Hematopoietic multipotent progenitor cell treated with erythropoietin and hydrocortisone succinate and interleukin-3 and kit ligand, for 15 days (in vitro differentiated cells): ENCODE data around the gene BCO2.

Experiments
- DNase-seq: peaks from one replicate; pipeline ENCODE4 v3.0.0-alpha.2; 2015; ENCODE audit warnings: low spot score

The BCO2 gene

DNA sequence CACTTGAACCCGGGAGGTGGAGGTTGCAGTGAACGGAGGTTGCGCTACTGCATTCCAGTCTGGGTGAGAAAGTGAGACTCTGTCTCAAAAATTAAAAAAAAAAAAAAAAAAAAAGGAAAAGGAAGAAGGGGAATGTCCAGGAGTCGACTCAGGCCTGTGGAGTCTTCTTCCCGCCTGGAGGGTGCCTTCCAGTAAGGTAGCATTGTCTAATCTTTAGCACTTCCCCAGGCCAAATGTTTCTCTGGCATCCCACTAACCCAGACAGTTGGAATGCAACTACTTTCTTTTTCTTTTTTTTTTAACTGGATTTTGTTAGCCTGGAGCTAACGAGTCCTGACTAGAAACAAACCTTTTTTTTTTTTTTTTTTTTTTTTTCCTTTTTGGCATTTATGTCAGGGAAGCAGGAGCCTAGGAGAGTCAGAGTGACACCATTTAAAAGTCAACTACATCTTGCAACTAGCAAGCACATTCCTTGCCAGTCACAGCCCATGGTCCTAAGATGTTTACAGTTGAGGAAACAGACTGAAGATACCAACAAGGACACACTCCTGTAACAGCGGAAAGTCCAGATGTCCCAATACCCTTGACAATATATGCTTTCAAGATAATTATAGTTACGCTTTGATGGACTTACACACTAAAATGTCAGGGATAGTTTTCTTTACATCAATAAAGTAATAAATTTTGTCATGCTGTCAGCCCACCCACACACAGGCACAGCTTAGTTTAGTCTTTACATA is 74.7 kb downstream of the BCO2 start:
- no peak for DNase-seq

DNA sequence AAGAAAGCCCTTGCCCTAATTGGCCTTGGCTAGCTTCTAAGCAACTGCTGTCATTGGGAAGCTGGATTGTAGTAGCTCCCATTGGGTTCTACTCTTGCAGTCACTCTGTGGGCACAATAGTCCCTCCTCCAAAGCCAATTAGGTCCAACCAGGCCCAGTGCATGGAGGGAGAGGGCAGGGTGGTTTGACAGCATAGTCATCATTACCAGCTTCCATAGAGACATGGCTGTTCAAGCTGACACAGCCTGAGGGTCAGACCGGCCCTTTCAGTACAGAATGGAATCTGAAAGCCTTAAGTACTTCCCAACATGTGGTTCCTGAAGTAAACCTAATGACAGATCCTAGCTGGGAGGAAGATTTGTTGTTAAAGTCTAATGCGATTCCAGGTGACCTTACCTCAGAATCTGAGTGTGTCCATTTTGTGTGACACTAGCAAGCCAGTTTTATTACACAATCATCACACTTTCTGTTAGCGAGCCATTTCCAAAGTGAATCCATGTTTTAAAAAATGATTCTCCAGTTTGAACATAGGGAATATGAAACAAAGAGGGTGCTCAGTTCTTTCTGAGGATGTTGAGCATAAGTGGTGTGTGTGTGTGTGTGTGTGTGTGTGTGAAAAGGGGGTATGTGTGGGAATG is 78.4 kb downstream of the BCO2 start:
- no peak for DNase-seq

DNA sequence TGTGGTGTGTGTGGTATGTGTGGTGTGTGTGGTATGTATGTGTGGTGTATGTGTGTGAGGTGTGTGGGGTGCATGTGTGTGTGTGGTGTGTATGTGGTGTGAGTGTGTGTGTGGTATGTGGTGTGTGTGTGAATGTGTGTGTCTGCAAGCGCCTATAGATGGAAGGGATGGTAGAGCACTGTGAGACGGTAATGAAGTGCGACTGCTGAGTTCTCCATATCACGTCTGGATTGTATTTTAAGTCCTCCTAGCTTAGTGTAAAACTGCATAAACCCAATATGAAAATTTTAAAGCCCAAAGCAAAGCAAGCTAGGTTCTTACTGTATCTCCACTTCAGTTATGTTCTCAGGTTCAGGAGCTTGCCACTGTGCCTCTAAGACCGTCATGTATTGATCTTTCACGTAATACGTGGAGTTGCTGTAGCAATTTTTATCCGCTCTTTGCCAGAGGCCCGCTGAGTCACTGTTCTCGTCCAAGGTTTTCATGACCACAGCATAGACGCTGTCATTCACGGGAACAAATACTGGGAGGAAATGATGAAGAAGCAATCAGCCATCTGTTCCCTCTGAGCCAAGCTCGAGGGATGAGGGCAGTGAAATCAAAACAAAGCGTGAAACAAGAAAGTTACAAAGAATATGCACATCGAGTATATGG is 79.9 kb downstream of the BCO2 start:
- DNase-seq: no peak

DNA sequence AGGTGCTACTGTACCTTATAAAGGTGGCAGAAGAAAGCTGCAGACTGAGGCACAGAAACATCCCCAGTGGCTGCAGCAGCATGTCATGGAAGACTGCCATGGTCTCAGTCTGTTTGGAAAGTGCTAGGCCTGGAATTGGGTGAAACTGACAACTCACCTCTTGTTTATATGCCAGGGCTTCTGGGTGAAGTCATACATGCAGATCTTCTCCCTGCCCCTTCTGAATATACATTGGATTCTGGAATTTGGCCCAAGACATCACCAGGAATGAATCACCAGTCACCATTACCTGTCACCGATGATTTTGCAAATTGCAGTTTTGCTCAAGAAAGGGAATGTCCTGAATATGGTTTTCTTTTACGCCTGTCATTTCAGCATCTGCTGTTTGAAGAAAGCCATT is 85.2 kb downstream of the BCO2 start, which contains the start of gene PLET1:
TSS of gene PLET1 (minus strand) at position 371 of the 400 bp plus-strand sequence. CDS start at position 100, 271 bp downstream.
- DNase-seq: no peak

DNA sequence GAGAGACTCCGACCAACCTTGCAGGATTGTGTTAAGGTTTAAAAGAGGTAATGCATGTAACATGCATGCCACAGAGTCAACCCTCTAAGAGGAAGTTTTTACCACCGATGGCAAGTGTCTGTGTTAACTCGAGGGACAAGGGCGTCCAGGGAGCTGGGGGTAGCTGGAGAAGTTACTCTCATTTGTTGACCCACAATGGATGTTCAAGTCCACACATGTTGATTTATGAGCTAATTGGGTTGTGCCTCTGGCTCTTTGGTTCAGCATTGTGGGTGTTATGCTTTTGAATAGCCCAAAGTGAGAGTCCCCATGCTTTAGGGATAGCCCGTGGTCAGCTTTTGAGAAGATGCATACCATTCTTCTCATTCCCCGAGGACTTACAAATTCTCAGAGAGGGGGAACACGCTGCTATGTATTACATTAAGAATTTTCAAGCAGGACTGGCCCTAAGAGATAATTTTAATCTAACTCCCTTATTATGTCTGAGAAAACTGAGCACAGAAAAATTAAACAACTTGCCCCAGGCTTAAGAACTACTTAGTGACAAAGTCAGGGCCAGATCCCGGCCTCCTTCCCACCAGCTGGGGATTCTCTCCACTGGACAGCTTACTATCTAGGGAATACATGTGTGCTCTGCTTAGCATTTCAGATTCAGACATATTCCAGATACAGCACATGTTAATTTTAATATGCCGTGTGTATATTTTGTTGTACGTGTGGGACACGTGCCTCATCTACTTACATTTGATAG is 90.5 kb downstream of the BCO2 start:
- DNase-seq: no peak

DNA sequence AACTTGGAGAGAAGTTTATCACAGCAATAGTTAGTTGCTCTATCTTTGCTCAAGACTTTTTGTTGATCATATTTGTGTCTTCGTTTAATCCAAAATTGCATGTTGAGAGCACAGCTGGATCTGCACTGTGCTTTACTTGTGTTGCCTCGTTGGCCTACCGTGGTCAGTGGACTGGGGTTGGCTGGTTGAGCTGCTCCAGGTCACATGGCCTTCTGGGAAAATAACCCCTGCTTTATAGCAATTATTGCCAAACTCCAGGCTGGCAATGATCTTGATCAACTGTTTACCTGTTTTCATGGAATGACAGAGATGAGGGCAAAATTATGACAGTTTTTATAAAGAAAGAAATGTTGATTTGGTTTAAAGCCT is 91.1 kb downstream of the BCO2 start:
- no peak for DNase-seq

DNA sequence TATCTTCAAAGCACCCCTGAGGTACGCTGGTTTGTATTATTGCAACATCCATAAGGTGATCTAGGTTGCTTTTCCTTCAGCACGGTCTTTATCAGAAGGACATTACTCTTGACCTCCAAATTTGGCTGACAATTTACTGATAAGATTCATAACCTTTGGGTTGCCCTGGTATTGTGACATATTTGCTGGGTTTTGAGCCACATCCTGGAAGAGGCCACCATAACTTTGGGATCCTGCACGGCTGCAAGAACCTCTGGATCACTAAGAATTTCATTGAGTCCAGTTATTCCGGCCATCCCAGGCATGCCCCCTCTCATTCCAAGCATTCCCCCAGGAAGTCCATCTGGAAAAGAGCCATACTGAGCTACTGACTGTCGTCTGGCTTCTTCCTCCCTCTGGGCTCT is 91.9 kb downstream of the BCO2 start:
- no peak for DNase-seq

DNA sequence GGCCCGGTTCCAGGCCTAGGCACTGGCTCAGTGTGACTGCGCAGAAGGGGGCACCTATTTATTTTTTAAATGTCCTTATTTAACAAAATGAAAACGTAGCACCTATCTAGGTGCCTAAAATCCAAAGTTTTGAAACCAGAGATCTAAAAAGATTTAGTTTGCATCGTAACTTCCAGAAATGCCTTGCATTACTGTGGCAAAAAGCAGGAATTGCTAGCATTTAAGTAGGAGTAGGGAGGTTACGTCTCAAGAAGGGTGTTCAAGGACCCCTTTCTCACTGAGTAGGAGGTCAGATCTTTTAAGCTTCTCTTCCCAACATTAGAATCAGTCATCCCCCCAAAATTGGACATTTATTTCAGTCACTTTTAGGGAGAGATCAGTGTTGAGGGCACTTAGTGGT is 93.1 kb downstream of the BCO2 start:
- no peak for DNase-seq
